Loucy (cell line): ENCODE data around the gene FARS2.

Source experiments
- CTCF ChIP-seq: fragments of 200-600 bp; sonication (generic); conservative IDR thresholded peaks from 2 replicates; pipeline ENCODE4 v1.5.1; 2014; ENCODE audit warnings: mild to moderate bottlenecking, antibody characterized with exemption, low read length
- EZH2phosphoT487 ChIP-seq: fragments of 200-600 bp; IDR thresholded peaks from 2 replicates; pipeline ENCODE4 v1.6.1; 2018; ENCODE audit warnings: antibody characterized with exemption, mild to moderate bottlenecking, moderate library complexity, borderline replicate concordance

- TF ChIP-seq CTCF (no peak), EZH2phosphoT487 (no peak)
These were observed 18.2 kb upstream of the FARS2 start for GRCh38 chr6:5243069-5243468.
